Common myeloid progenitor, CD34-positive (primary cell): Measurements from ENCODE around the gene PCDHB7.
"Not testable (repeated sequence)": the region's sequence is repeated elsewhere in the genome, so short reads cannot be mapped to it uniquely, and the experiment has no call there.

Source experiments
- CTCF ChIA-PET: fragments of 350-600 bp; sonication (Branson Sonifier 250); formaldehyde crosslinking; loops from one replicate; lab custom pipeline; 2021; ENCODE audit warnings: antibody characterized with exemption; lab: Charles Lee
- POLR2A ChIA-PET: fragments of 350-600 bp; sonication (Branson Sonifier 250); formaldehyde crosslinking; loops from one replicate; lab custom pipeline; 2021; ENCODE audit warnings: antibody characterized with exemption; lab: Charles Lee
- DNase-seq, 3 donors: peaks; one replicate each; pipeline versions ENCODE4 v3.0.0 to v3.0.0-alpha.2; 2013
- H3K27ac ChIP-seq, 2 experiments: 1 replicate in 1 of 2; 2 replicates in 1 of 2; pipeline ENCODE4 v1.7.0; 2013; ENCODE audit warnings: inconsistent platforms in 2 of 2, low read length in 2 of 2, mild to moderate bottlenecking in 2 of 2, low read depth in 1 of 2, moderate library complexity in 1 of 2; ENCODE audit not compliant: severe bottlenecking in 2 of 2, insufficient read depth in 1 of 2, poor library complexity in 1 of 2
- H3K27me3 ChIP-seq, 5 experiments: replicated peaks in 2 of 5; 1 replicate in 3 of 5; 2 replicates in 2 of 5; pipeline versions ENCODE4 v1.6.1 to v1.7.0; 2013; ENCODE audit warnings: low read length in 4 of 5, mild to moderate bottlenecking in 2 of 5, moderate library complexity in 2 of 5, inconsistent platforms in 1 of 5; ENCODE audit not compliant: insufficient read depth in 5 of 5, control insufficient read depth in 4 of 5
- H3K36me3 ChIP-seq, 4 experiments: 1 replicate in 2 of 4; 2 replicates in 2 of 4; pipeline versions ENCODE4 v1.6.1 to v1.7.0; 2013; ENCODE audit warnings: low read length in 3 of 4, control low read depth in 1 of 4, mild to moderate bottlenecking in 1 of 4; ENCODE audit not compliant: control insufficient read depth in 4 of 4, insufficient read depth in 4 of 4
- H3K4me1 ChIP-seq, 4 experiments: 1 replicate in 3 of 4; 2 replicates in 1 of 4; pipeline versions ENCODE4 v1.6.1 to v1.7.1; 2013; ENCODE audit warnings: low read length in 3 of 4, mild to moderate bottlenecking in 3 of 4, control low read depth in 1 of 4, inconsistent platforms in 1 of 4, moderate library complexity in 1 of 4; ENCODE audit not compliant: control insufficient read depth in 4 of 4, insufficient read depth in 4 of 4; ENCODE audit errors: control extremely low read depth in 1 of 4
- H3K4me3 ChIP-seq, 7 experiments: 1 replicate in 4 of 7; 2 replicates in 3 of 7; pipeline versions ENCODE4 v1.5.1 to v1.7.0; 2013; ENCODE audit warnings: mild to moderate bottlenecking in 7 of 7, low read length in 6 of 7, moderate library complexity in 6 of 7, inconsistent platforms in 2 of 7, low read depth in 2 of 7, control low read depth in 1 of 7; ENCODE audit not compliant: insufficient read depth in 4 of 7, control insufficient read depth in 1 of 7; ENCODE audit errors: extremely low read depth in 1 of 7
- H3K9me3 ChIP-seq, 5 experiments: 1 replicate in 4 of 5; 2 replicates in 1 of 5; pipeline versions ENCODE4 v1.6.1 to v1.7.1; 2013; ENCODE audit warnings: low read length in 4 of 5, mild to moderate bottlenecking in 2 of 5, inconsistent platforms in 1 of 5, low read depth in 1 of 5, moderate library complexity in 1 of 5; ENCODE audit not compliant: control insufficient read depth in 4 of 5, insufficient read depth in 2 of 5; ENCODE audit errors: control extremely low read depth in 1 of 5
- WGBS: methylation state at CpG from one replicate; pipeline ENCODE4 v1.1.5; 2013; ENCODE audit not compliant: insufficient coverage; 5-methylcytosine and 5-hydroxymethylcytosine counted together

The PCDHB7 gene

GRCh38 chr5:141157901-141158300 is 14.5 kb upstream of the PCDHB7 start:
- H3K27ac ChIP-seq, POLR2A ChIA-PET, H3K36me3 ChIP-seq, DNase-seq, CTCF ChIA-PET, H3K4me3 ChIP-seq, H3K4me1 ChIP-seq: not testable (repeated sequence)
- Histone ChIP-seq H3K9me3 (peaks cover 2 to 30% (median 18%) of the 10 kb centered on the region in 5 experiments), H3K27me3 (peaks cover 0 to 26% (median 2%) of the 10 kb centered on the region in 5 experiments)
- WGBS = 40% methylated on average over 13 of the region's 28 CpGs

DNA sequence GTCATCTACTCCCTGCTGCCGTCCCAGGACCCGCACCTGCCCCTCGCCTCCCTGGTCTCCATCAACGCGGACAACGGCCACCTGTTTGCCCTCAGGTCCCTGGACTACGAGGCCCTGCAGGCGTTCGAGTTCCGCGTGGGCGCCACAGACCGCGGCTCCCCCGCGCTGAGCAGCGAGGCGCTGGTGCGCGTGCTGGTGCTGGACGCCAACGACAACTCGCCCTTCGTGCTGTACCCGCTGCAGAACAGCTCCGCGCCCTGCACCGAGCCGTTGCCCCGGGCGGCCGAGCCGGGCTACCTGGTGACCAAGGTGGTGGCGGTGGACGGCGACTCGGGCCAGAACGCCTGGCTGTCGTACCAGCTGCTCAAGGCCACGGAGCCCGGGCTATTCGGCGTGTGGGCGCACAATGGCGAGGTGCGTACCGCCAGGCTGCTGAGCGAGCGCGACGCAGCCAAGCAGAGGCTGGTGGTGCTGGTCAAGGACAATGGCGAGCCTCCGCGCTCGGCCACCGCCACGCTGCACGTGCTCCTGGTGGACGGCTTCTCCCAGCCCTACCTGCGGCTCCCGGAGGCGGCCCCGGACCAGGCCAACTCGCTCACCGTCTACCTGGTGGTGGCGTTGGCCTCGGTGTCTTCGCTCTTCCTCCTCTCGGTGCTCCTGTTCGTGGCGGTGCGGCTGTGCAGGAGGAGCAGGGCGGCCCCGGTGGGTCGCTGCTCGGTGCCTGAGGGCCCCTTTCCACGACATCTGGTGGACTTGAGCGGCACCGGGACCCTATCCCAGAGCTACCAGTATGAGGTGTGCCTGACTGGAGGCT is 2.1 kb downstream of the PCDHB7 start:
- H3K27ac ChIP-seq, H3K36me3 ChIP-seq, POLR2A ChIA-PET, H3K4me1 ChIP-seq, DNase-seq, H3K4me3 ChIP-seq, CTCF ChIA-PET: not testable (repeated sequence)
- 40% methylated on average over 52 of the region's 79 CpGs for WGBS
- Histone ChIP-seq H3K9me3 (peaks cover 4 to 38% (median 22%) of the 10 kb centered on the region in 5 experiments), H3K27me3 (peaks cover 13 to 38% (median 17%) of the 10 kb centered on the region in 5 experiments)

DNA sequence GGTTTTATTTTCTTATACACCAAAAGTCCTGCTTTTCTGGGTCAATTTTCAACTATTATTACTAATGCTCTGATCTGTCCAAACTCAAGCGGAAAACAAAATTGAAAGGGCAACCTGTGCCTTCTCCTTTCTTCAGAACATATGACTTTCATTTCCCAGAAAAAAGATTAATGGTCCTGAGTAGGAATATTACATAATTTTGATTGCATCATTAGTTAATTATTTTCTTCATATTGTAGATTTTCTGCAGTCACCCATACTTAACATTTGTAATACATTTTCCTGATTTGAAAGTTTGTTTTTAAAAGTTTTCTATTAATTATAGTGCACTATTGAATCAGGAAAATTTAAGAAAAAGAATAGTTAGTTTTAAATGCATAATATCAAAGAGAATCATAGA is 3.5 kb downstream of the PCDHB7 start:
- H3K27ac ChIP-seq = no peak overlapping the region
- no CpG with 5 or more reads among the region's 1 CpG for WGBS
- no peaks in the 10 kb centered on the region for H3K36me3 ChIP-seq
- H3K27me3 ChIP-seq = peaks cover 13 to 47% (median 18%) of the 10 kb centered on the region in 5 experiments
- H3K4me3 ChIP-seq = no peak overlapping the region
- H3K9me3 ChIP-seq = peaks cover 3 to 41% (median 23%) of the 10 kb centered on the region in 5 experiments
- ChIA-PET CTCF (no interaction called here), POLR2A (no interaction called here)
- DNase-seq = no peak
- no peaks in the 10 kb centered on the region for H3K4me1 ChIP-seq

DNA sequence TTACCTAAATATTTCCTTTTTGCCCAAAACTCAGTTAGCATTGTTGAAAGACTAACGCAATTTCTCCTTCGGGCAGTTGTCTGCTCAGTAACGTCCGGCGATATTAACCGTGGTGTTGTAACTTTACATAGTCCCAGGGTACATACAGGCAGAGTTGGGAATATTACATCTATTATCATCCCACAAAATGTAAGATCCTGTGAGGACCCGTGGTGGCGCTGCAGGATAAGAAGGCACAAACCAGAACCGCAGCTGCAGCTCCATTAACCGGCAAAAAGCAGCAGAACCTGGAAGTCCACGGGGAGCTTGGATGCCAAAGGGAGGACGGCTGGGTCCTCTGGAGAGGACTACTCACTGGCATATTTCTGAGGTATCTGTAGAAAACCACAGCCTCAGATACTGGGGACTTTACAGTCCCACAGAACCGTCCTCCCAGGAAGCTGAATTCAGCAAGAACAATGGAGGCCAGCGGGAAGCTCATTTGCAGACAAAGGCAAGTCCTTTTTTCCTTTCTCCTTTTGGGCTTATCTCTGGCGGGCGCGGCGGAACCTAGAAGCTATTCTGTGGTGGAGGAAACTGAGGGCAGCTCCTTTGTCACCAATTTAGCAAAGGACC is 5.2 kb downstream of the PCDHB7 start, which contains the start of gene PCDHB8:
Gene PCDHB8, plus strand, starts transcription at position 214 of the 615 bp plus-strand sequence. Its CDS starts 245 bp downstream, at position 459.
- H3K27ac ChIP-seq, H3K4me1 ChIP-seq, H3K36me3 ChIP-seq, H3K4me3 ChIP-seq, DNase-seq, POLR2A ChIA-PET: not testable (repeated sequence)
- H3K27me3 ChIP-seq = peaks cover 13 to 53% (median 19%) of the 10 kb centered on the region in 5 experiments
- 31% methylated on average over 8 of the region's 18 CpGs for WGBS
- H3K9me3 ChIP-seq = peaks cover 7 to 50% (median 27%) of the 10 kb centered on the region in 5 experiments
- CTCF ChIA-PET = interaction anchor here (0.8 to 1.1 kb wide), 2 partner anchors 42 to 241 kb away, joined by 3 to 4 read pairs; no protein-coding TSS in a partner anchor

DNA sequence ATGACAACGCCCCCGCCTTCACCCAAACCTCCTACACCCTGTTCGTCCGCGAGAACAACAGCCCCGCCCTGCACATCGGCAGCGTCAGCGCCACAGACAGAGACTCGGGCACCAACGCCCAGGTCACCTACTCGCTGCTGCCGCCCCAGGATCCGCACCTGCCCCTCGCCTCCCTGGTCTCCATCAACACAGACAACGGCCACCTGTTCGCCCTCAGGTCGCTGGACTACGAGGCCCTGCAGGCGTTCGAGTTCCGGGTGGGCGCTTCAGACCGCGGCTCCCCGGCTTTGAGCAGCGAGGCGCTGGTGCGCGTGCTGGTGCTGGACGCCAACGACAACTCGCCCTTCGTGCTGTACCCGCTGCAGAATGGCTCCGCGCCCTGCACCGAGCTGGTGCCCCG is 6.9 kb downstream of the PCDHB7 start:
- H3K4me1 ChIP-seq, CTCF ChIA-PET, DNase-seq, POLR2A ChIA-PET, H3K4me3 ChIP-seq, H3K27ac ChIP-seq, H3K36me3 ChIP-seq: not testable (repeated sequence)
- H3K27me3 ChIP-seq = peaks cover 5 to 50% (median 26%) of the 10 kb centered on the region in 5 experiments
- 34% methylated on average over 16 of the region's 39 CpGs for WGBS
- H3K9me3 ChIP-seq = peaks cover 7 to 46% (median 31%) of the 10 kb centered on the region in 5 experiments

GRCh38 chr5:141179876-141180275 is 7.4 kb downstream of the PCDHB7 start:
- H3K9me3 ChIP-seq = peaks cover 7 to 44% (median 29%) of the 10 kb centered on the region in 5 experiments
- 27% methylated on average over 22 of the region's 32 CpGs for WGBS
- H3K4me1 ChIP-seq, CTCF ChIA-PET, H3K4me3 ChIP-seq, H3K27ac ChIP-seq, POLR2A ChIA-PET, DNase-seq, H3K36me3 ChIP-seq: not testable (repeated sequence)
- peaks cover 5 to 51% (median 24%) of the 10 kb centered on the region in 5 experiments for H3K27me3 ChIP-seq

DNA sequence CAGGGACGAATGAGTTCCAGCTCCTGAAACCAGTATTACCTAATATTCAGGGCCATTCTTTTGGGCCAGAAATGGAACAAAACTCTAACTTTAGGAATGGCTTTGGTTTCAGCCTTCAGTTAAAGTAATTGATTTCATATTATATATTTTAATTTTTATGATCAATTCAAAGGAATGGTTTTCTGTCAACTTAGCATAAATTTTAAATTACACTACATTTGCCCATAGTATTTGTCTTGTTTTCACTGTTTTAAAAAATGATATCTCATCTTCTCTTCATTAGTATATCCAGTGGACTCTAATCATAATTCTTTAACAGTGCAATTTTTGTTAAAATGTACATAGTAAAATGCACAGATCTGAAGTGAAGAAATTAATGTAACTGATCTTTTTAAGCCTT is 7.9 kb downstream of the PCDHB7 start:
- peaks cover 7 to 40% (median 26%) of the 10 kb centered on the region in 5 experiments for H3K9me3 ChIP-seq
- POLR2A ChIA-PET = no interaction called here
- H3K4me1 ChIP-seq = no peaks in the 10 kb centered on the region
- H3K36me3 ChIP-seq = no peaks in the 10 kb centered on the region
- no peak overlapping the region for H3K27ac ChIP-seq
- H3K4me3 ChIP-seq = no peak overlapping the region
- DNase-seq = no peak
- H3K27me3 ChIP-seq = peaks cover 4 to 49% (median 21%) of the 10 kb centered on the region in 5 experiments
- CTCF ChIA-PET = no interaction called here
- no CpG with 5 or more reads among the region's 1 CpG for WGBS
